ENCODE data around the gene NFATC1.

The NFATC1 gene

GRCh38 chr18:79515331-79515730 lies 119.6 kb downstream of the NFATC1 start:
- Histone ChIP-seq H3K36me3 (ENCODE audit: control insufficient read depth in 5 of 5, insufficient read depth in 5 of 5, low read length in 5 of 5) (peaks cover 0 to 21% (median 14%) of the 10 kb centered on the region in 5 donors), H3K9ac (ENCODE audit: low read length in 5 of 5) (no peak overlapping the region), H3K27me3 (ENCODE audit: control insufficient read depth in 5 of 5, insufficient read depth in 4 of 5, low read length in 5 of 5) (no peaks in the 10 kb centered on the region), H3K4me1 (ENCODE audit: control insufficient read depth in 5 of 5, insufficient read depth in 5 of 5, low read length in 5 of 5) (peaks cover 0 to 4% (median 0%) of the 10 kb centered on the region in 5 donors), H3K4me3 (ENCODE audit: low read depth in 1 of 5, low read length in 5 of 5) (no peak overlapping the region), H3K27ac (ENCODE audit: low read depth, low read length) (no peak overlapping the region), H3K9me3 (ENCODE audit: control insufficient read depth in 5 of 5, low read length in 5 of 5) (no peaks in the 10 kb centered on the region)

DNA sequence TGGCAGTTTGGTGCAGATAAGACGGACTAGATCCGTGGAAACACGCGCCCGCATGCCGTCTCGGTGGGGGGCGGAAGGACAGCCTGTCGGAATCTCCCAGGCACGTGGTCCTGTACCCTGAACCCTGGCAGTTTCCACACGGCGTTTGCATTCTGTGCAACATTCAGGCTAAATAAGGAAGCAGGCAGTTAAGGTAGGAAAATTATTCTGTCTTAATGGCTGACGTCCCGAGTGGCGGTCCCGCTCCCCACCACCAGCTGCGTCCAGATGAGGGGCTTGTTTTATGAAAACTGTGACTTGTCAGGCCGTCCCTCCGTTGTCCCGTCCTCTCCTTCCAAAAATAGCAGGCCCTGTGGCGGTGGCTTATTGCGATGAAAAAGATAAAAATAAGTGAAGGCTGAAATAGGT lies 120.2 kb downstream of the NFATC1 start:
- Histone ChIP-seq H3K4me1 (ENCODE audit: control insufficient read depth in 5 of 5, insufficient read depth in 5 of 5, low read length in 5 of 5) (peaks cover 0 to 4% (median 0%) of the 10 kb centered on the region in 5 donors), H3K36me3 (ENCODE audit: control insufficient read depth in 5 of 5, insufficient read depth in 5 of 5, low read length in 5 of 5) (peaks cover 0 to 21% (median 14%) of the 10 kb centered on the region in 5 donors), H3K9ac (ENCODE audit: low read length in 5 of 5) (no peak overlapping the region), H3K27me3 (ENCODE audit: control insufficient read depth in 5 of 5, insufficient read depth in 4 of 5, low read length in 5 of 5) (no peaks in the 10 kb centered on the region), H3K9me3 (ENCODE audit: control insufficient read depth in 5 of 5, low read length in 5 of 5) (no peaks in the 10 kb centered on the region), H3K27ac (ENCODE audit: low read depth, low read length) (no peak overlapping the region), H3K4me3 (ENCODE audit: low read depth in 1 of 5, low read length in 5 of 5) (no peak overlapping the region)

GRCh38 chr18:79516441-79516931 lies 120.8 kb downstream of the NFATC1 start:
- H3K36me3 ChIP-seq (ENCODE audit: control insufficient read depth in 5 of 5, insufficient read depth in 5 of 5, low read length in 5 of 5) = peaks cover 0 to 18% (median 14%) of the 10 kb centered on the region in 5 donors
- peaks cover 0 to 4% (median 0%) of the 10 kb centered on the region in 5 donors for H3K4me1 ChIP-seq (ENCODE audit: control insufficient read depth in 5 of 5, insufficient read depth in 5 of 5, low read length in 5 of 5)
- no peak overlapping the region for H3K9ac ChIP-seq (ENCODE audit: low read length in 5 of 5)
- no peaks in the 10 kb centered on the region for H3K27me3 ChIP-seq (ENCODE audit: control insufficient read depth in 5 of 5, insufficient read depth in 4 of 5, low read length in 5 of 5)
- no peak overlapping the region for H3K4me3 ChIP-seq (ENCODE audit: low read depth in 1 of 5, low read length in 5 of 5)
- H3K27ac ChIP-seq (ENCODE audit: low read depth, low read length) = no peak overlapping the region
- H3K9me3 ChIP-seq (ENCODE audit: control insufficient read depth in 5 of 5, low read length in 5 of 5) = no peaks in the 10 kb centered on the region

GRCh38 chr18:79517341-79517740 lies 121.6 kb downstream of the NFATC1 start:
- Histone ChIP-seq H3K4me3 (ENCODE audit: low read depth in 1 of 5, low read length in 5 of 5) (no peak overlapping the region), H3K9ac (ENCODE audit: low read length in 5 of 5) (no peak overlapping the region), H3K9me3 (ENCODE audit: control insufficient read depth in 5 of 5, low read length in 5 of 5) (no peaks in the 10 kb centered on the region), H3K36me3 (ENCODE audit: control insufficient read depth in 5 of 5, insufficient read depth in 5 of 5, low read length in 5 of 5) (peaks cover 0 to 13% (median 12%) of the 10 kb centered on the region in 5 donors), H3K27ac (ENCODE audit: low read depth, low read length) (no peak overlapping the region), H3K27me3 (ENCODE audit: control insufficient read depth in 5 of 5, insufficient read depth in 4 of 5, low read length in 5 of 5) (no peaks in the 10 kb centered on the region), H3K4me1 (ENCODE audit: control insufficient read depth in 5 of 5, insufficient read depth in 5 of 5, low read length in 5 of 5) (peaks cover 0 to 4% (median 0%) of the 10 kb centered on the region in 5 donors)

DNA sequence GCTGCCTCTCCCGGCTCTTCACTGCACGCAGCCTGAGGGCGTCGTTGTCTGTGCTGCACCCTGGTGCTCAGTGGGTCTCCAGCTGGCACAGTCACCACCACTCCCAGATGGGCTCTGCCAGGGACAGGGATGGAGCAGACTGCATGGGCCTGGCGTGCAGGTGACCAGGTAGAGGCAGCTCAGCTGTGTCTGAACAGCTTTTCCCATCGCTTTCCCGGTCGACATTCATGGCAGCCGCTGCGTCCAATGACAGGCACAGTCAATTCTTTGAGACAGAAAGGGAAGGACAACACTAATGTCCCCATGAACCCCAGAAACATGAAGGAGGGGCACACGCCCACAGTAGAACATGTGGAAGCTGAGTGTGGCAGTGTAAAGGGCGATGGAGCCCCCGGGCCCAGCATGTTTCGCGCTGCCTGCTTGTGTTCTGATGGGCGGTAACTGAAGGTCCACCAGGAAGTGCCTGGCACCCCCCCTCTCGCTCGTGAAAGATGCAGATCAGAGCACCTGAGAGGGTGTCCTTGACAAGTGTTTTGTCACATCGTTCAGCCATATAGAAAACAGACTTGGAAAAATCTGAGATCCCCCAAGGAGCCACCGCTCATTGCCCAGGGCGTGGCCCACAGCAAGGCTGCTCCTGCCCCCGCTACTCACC lies 122.4 kb downstream of the NFATC1 start:
- Histone ChIP-seq H3K4me1 (ENCODE audit: control insufficient read depth in 5 of 5, insufficient read depth in 5 of 5, low read length in 5 of 5) (peaks cover 0 to 4% (median 0%) of the 10 kb centered on the region in 5 donors), H3K27ac (ENCODE audit: low read depth, low read length) (no peak overlapping the region), H3K27me3 (ENCODE audit: control insufficient read depth in 5 of 5, insufficient read depth in 4 of 5, low read length in 5 of 5) (no peaks in the 10 kb centered on the region)

GRCh38 chr18:79518683-79519128 lies 123.0 kb downstream of the NFATC1 start:
- Histone ChIP-seq H3K27me3 (ENCODE audit: control insufficient read depth in 5 of 5, insufficient read depth in 4 of 5, low read length in 5 of 5) (no peaks in the 10 kb centered on the region), H3K4me3 (ENCODE audit: low read depth in 1 of 5, low read length in 5 of 5) (no peak overlapping the region), H3K27ac (ENCODE audit: low read depth, low read length) (no peak overlapping the region), H3K9ac (ENCODE audit: low read length in 5 of 5) (no peak overlapping the region), H3K4me1 (ENCODE audit: control insufficient read depth in 5 of 5, insufficient read depth in 5 of 5, low read length in 5 of 5) (peaks cover 0 to 8% (median 0%) of the 10 kb centered on the region in 5 donors), H3K36me3 (ENCODE audit: control insufficient read depth in 5 of 5, insufficient read depth in 5 of 5, low read length in 5 of 5) (peaks cover 0 to 6% (median 3%) of the 10 kb centered on the region in 5 donors), H3K9me3 (ENCODE audit: control insufficient read depth in 5 of 5, low read length in 5 of 5) (no peaks in the 10 kb centered on the region)

More for the DNA sequence above, 122.4 kb downstream of the NFATC1 start:
- H3K4me3 ChIP-seq (ENCODE audit: low read depth in 1 of 5, low read length in 5 of 5) = no peak overlapping the region
- no peak overlapping the region for H3K9ac ChIP-seq (ENCODE audit: low read length in 5 of 5)
- H3K36me3 ChIP-seq (ENCODE audit: control insufficient read depth in 5 of 5, insufficient read depth in 5 of 5, low read length in 5 of 5) = peaks cover 0 to 8% (median 6%) of the 10 kb centered on the region in 5 donors
- no peaks in the 10 kb centered on the region for H3K9me3 ChIP-seq (ENCODE audit: control insufficient read depth in 5 of 5, low read length in 5 of 5)

- Histone ChIP-seq H3K4me3 (ENCODE audit: low read depth in 1 of 5, low read length in 5 of 5) (no peak overlapping the region), H3K9me3 (ENCODE audit: control insufficient read depth in 5 of 5, low read length in 5 of 5) (no peaks in the 10 kb centered on the region)
Measured at GRCh38 chr18:79519751-79520477, 124.2 kb downstream of the NFATC1 start.

GRCh38 chr18:79520478-79521390 lies 125.0 kb downstream of the NFATC1 start:
- no peak overlapping the region for H3K4me3 ChIP-seq (ENCODE audit: low read depth in 1 of 5, low read length in 5 of 5)
- H3K27ac ChIP-seq (ENCODE audit: low read depth, low read length) = no peak overlapping the region
- peaks cover 0 to 2% (median 0%) of the 10 kb centered on the region in 5 donors for H3K36me3 ChIP-seq (ENCODE audit: control insufficient read depth in 5 of 5, insufficient read depth in 5 of 5, low read length in 5 of 5)
- no peaks in the 10 kb centered on the region for H3K27me3 ChIP-seq (ENCODE audit: control insufficient read depth in 5 of 5, insufficient read depth in 4 of 5, low read length in 5 of 5)
- H3K4me1 ChIP-seq (ENCODE audit: control insufficient read depth in 5 of 5, insufficient read depth in 5 of 5, low read length in 5 of 5) = peaks cover 0 to 13% (median 2%) of the 10 kb centered on the region in 5 donors
- H3K9ac ChIP-seq (ENCODE audit: low read length in 5 of 5) = no peak overlapping the region
- no peaks in the 10 kb centered on the region for H3K9me3 ChIP-seq (ENCODE audit: control insufficient read depth in 5 of 5, low read length in 5 of 5)

More at GRCh38 chr18:79519751-79520477, 124.2 kb downstream of the NFATC1 start:
- Histone ChIP-seq H3K9ac (ENCODE audit: low read length in 5 of 5) (no peak overlapping the region), H3K4me1 (ENCODE audit: control insufficient read depth in 5 of 5, insufficient read depth in 5 of 5, low read length in 5 of 5) (peaks cover 0 to 12% (median 0%) of the 10 kb centered on the region in 5 donors), H3K27me3 (ENCODE audit: control insufficient read depth in 5 of 5, insufficient read depth in 4 of 5, low read length in 5 of 5) (no peaks in the 10 kb centered on the region), H3K27ac (ENCODE audit: low read depth, low read length) (no peak overlapping the region), H3K36me3 (ENCODE audit: control insufficient read depth in 5 of 5, insufficient read depth in 5 of 5, low read length in 5 of 5) (peaks cover 0 to 2% (median 0%) of the 10 kb centered on the region in 5 donors)

- H3K27me3 ChIP-seq (ENCODE audit: control insufficient read depth in 5 of 5, insufficient read depth in 4 of 5, low read length in 5 of 5) = no peaks in the 10 kb centered on the region
- H3K27ac ChIP-seq (ENCODE audit: low read depth, low read length) = no peak overlapping the region
- no peak overlapping the region for H3K4me3 ChIP-seq (ENCODE audit: low read depth in 1 of 5, low read length in 5 of 5)
- H3K36me3 ChIP-seq (ENCODE audit: control insufficient read depth in 5 of 5, insufficient read depth in 5 of 5, low read length in 5 of 5) = peaks cover 0 to 2% (median 0%) of the 10 kb centered on the region in 5 donors
- no peak overlapping the region for H3K9ac ChIP-seq (ENCODE audit: low read length in 5 of 5)
- H3K4me1 ChIP-seq (ENCODE audit: control insufficient read depth in 5 of 5, insufficient read depth in 5 of 5, low read length in 5 of 5) = peaks cover 0 to 20% (median 11%) of the 10 kb centered on the region in 5 donors
- no peaks in the 10 kb centered on the region for H3K9me3 ChIP-seq (ENCODE audit: control insufficient read depth in 5 of 5, low read length in 5 of 5)
Measured at GRCh38 chr18:79521416-79522205, 125.9 kb downstream of the NFATC1 start.

Data from subcutaneous abdominal adipose tissue (tissue), 5 donors.